Central memory CD8-positive, alpha-beta T cell (primary cell): ENCODE data around the gene PLEK.
A peak's percentile ranks its signal among the peaks of the same experiment; 100 is the strongest.

Source experiments
- ATAC-seq: fragments of 150-1000 bp; cut with Tn5 transposase; replicated peaks from 2 replicates; pipeline ENCODE4 v1.10.0; 2022; ENCODE audit warnings: mild to moderate bottlenecking, moderate FRiP score, moderate number of reproducible peaks; ENCODE audit not compliant: poor library complexity, severe bottlenecking; ENCODE audit errors: extremely low read depth
- DNase-seq, 2 donors: peaks; one replicate each; pipeline ENCODE4 v3.0.0; 2021; ENCODE audit warnings: low spot score in 2 of 2
- H3K27ac Mint-ChIP-seq: one replicate; pipeline ENCODE4 v1.8.0; 2022; ENCODE audit warnings: low read depth, mild to moderate bottlenecking, moderate library complexity, mixed read lengths
- H3K27me3 Mint-ChIP-seq: one replicate; pipeline ENCODE4 v1.8.0; 2022; ENCODE audit warnings: mixed read lengths
- H3K36me3 Mint-ChIP-seq: one replicate; pipeline ENCODE4 v1.8.0; 2022; ENCODE audit warnings: mild to moderate bottlenecking, moderate library complexity, mixed read lengths; ENCODE audit not compliant: insufficient read depth
- H3K4me1 Mint-ChIP-seq: one replicate; pipeline ENCODE4 v1.8.0; 2022; ENCODE audit warnings: mixed read lengths
- H3K4me3 Mint-ChIP-seq: one replicate; pipeline ENCODE4 v1.8.0; 2022; ENCODE audit warnings: mild to moderate bottlenecking, moderate library complexity, mixed read lengths
- H3K9me3 Mint-ChIP-seq: one replicate; pipeline ENCODE4 v1.8.0; 2022; ENCODE audit warnings: mixed read lengths

The PLEK gene

DNA sequence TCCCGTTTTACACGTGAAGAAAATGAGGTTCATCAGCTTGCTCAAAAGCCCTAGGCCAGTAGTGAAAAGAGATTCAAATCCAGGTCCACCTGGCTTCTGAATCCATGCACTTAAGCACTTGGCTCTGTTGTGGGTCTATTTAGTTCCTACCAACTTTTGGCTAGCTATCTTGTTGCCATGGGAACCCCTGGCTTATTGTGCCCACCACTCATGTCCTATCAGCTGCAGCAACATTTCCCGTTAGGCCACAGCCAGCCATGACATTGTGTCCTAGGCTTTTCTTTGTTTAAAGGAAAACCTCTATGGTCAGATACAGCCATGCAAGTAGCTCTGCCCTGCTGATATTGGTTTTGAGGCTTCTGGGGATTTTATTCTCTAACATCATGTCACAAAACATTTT, 49.8 kb downstream of the PLEK start:
- Mint-ChIP-seq H3K4me3 (no peak overlapping the region), H3K36me3 (peaks cover 2% of the 10 kb centered on the region)

GRCh38 chr2:68415521-68415920, 50.4 kb downstream of the PLEK start:
- Mint-ChIP-seq H3K36me3 (peaks cover 2% of the 10 kb centered on the region), H3K4me1 (peaks cover 62% of the 10 kb centered on the region), H3K9me3 (no peaks in the 10 kb centered on the region), H3K27me3 (no peaks in the 10 kb centered on the region), H3K4me3 (no peak overlapping the region), H3K27ac (no peak overlapping the region)
- ATAC-seq (no peak), DNase-seq (no peak)

More for the DNA sequence above, 49.8 kb downstream of the PLEK start:
- Mint-ChIP-seq H3K27ac (no peak overlapping the region), H3K9me3 (no peaks in the 10 kb centered on the region), H3K4me1 (peaks cover 68% of the 10 kb centered on the region), H3K27me3 (no peaks in the 10 kb centered on the region)
- DNase-seq (no peak), ATAC-seq (no peak)

- no peak for DNase-seq
- peaks cover 64% of the 10 kb centered on the region for H3K4me1 Mint-ChIP-seq
- no peak overlapping the region for H3K4me3 Mint-ChIP-seq
- no peaks in the 10 kb centered on the region for H3K27me3 Mint-ChIP-seq
- no peaks in the 10 kb centered on the region for H3K9me3 Mint-ChIP-seq
- H3K27ac Mint-ChIP-seq = peak overlapping the region; percentile 16
- no peak for ATAC-seq
- peaks cover 2% of the 10 kb centered on the region for H3K36me3 Mint-ChIP-seq
Measured at GRCh38 chr2:68416081-68416675, 51.1 kb downstream of the PLEK start.

DNA sequence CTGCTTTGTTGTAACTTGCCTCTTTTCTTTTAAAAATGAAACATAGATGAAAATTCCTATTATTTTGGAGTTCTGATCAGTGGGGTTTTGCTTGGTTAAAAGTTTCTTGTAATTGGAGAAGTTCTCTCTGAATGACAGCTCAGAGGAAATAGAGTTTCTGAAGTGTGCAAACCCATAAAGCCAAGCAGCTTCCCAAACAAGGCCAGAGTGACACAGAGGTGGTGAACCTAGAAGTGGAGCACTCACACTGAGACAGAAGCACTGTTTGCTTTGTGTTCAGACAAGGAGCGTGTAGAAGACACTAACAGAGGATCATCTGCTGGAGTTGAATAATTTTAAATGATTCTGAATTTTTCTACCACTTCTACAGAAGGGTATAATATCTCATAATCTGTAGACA, 52.8 kb downstream of the PLEK start:
- no peak for DNase-seq
- Mint-ChIP-seq H3K4me1 (peaks cover 58% of the 10 kb centered on the region), H3K4me3 (peak overlapping the region; percentile 46), H3K27ac (peak overlapping the region; percentile 77), H3K27me3 (no peaks in the 10 kb centered on the region), H3K9me3 (no peaks in the 10 kb centered on the region), H3K36me3 (peaks cover 2% of the 10 kb centered on the region)
- ATAC-seq = peak; percentile 68

DNA sequence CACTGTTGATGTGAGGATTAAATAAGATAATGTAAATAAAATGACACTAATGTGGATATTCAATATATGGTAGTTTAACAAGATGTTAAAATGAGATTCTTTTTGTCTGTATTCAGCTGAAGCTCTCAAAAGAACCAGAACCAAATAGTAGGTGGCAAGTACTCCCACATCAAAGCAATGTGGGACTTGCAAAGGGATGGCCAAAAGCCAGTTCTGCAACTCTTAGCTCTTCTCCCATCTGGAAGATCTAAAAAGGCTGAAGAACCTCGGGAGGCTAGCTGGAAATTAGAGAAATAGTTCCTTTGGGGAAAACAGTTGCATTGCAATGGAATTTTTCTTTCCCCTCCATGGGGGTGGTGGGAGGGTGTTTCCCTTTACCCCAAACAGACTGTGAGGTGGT, 53.3 kb downstream of the PLEK start:
- peaks cover 54% of the 10 kb centered on the region for H3K4me1 Mint-ChIP-seq
- DNase-seq (no peak), ATAC-seq (no peak)
- H3K27me3 Mint-ChIP-seq = no peaks in the 10 kb centered on the region
- peak overlapping the region; percentile 46 for H3K4me3 Mint-ChIP-seq
- H3K9me3 Mint-ChIP-seq = no peaks in the 10 kb centered on the region
- peaks cover 2% of the 10 kb centered on the region for H3K36me3 Mint-ChIP-seq
- H3K27ac Mint-ChIP-seq = peak overlapping the region; percentile 77

DNA sequence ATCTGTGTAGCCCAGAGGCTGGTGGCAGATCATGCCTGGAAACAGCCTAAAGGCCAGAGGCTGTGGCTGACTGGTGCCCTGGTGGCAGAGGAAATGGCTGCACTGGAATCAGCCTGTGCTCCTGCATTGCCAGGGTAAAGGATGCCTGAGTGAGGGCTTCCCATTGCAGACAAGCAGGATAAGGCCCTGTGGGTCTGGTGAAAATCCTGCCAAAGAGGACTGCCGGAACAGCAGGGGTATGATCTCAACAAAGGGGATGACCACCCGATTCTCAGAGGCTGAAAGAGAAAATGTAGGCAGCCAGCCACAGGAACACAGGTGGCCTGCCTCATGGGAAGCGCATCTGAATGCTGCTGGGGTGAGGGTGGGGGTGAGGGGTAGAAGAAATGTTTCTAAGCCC, 53.8 kb downstream of the PLEK start:
- H3K27me3 Mint-ChIP-seq = no peaks in the 10 kb centered on the region
- H3K27ac Mint-ChIP-seq = peak overlapping the region; percentile 77
- DNase-seq (no peak), ATAC-seq (no peak)
- H3K36me3 Mint-ChIP-seq = peaks cover 2% of the 10 kb centered on the region
- no peaks in the 10 kb centered on the region for H3K9me3 Mint-ChIP-seq
- H3K4me1 Mint-ChIP-seq = peaks cover 50% of the 10 kb centered on the region
- H3K4me3 Mint-ChIP-seq = peak overlapping the region; percentile 46

DNA sequence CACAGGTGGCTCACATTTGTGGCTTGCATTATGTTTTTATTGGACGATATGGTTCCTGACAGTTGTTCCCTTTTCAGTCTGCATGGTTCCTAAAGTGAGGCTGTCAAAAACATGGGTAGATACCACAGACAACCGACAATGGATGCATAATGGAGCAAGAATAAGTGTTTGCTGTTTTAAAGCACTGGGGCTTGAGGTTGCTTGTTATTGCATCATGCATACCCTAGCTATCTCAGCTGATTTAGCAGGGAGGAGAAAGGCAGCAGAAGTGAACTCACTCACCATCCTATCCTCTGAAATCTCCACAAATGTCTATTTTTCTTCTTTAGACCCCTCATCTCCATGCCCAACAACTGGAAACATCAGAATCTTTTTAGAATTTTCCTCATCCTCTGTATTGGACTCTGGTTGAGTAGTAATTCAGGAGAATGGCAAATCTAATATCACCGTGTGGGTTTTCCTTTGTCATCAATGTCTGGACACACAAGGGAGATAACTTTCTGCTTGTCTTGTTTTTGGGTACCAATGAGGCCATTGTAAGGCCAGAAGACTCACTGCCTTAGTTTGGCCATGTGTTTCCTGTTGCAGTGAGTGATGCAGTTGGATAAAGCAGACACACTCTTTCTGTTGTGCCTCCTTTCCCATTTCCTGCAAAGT, 55.3 kb downstream of the PLEK start:
- peaks cover 2% of the 10 kb centered on the region for H3K36me3 Mint-ChIP-seq
- H3K4me1 Mint-ChIP-seq = peaks cover 50% of the 10 kb centered on the region
- ATAC-seq (no peak), DNase-seq (no peak)
- no peak overlapping the region for H3K4me3 Mint-ChIP-seq
- no peak overlapping the region for H3K27ac Mint-ChIP-seq
- no peaks in the 10 kb centered on the region for H3K9me3 Mint-ChIP-seq
- H3K27me3 Mint-ChIP-seq = no peaks in the 10 kb centered on the region

- DNase-seq (no peak), ATAC-seq (peak; percentile 64)
- Mint-ChIP-seq H3K27ac (no peak overlapping the region), H3K36me3 (no peaks in the 10 kb centered on the region), H3K4me1 (peaks cover 28% of the 10 kb centered on the region), H3K27me3 (no peaks in the 10 kb centered on the region), H3K9me3 (no peaks in the 10 kb centered on the region), H3K4me3 (no peak overlapping the region)
Measured at GRCh38 chr2:68423966-68424650, 59.0 kb downstream of the PLEK start.

DNA sequence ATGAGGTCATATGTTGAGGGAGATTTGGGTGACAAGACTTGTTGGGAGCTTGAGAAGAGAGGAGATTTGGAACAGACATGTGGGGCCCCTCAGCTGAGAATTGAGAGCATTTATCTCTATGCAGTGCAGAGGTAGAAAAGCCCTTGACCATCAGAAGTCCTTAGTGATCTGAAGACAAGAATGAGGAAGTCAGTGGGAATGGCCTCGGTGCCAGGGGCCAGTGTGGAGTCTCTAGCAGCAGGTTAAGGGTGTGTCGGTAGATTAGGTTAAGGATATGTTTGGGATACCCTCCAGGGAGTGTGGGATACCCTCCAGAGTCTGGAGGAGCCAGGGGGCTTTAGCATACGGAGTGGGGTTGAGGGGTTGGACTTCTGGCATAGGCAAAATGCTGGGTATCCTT, 60.4 kb downstream of the PLEK start:
- ATAC-seq (no peak), DNase-seq (no peak)
- Mint-ChIP-seq H3K9me3 (no peaks in the 10 kb centered on the region), H3K27ac (no peak overlapping the region), H3K4me3 (no peak overlapping the region), H3K4me1 (peaks cover 22% of the 10 kb centered on the region), H3K36me3 (no peaks in the 10 kb centered on the region), H3K27me3 (no peaks in the 10 kb centered on the region)

DNA sequence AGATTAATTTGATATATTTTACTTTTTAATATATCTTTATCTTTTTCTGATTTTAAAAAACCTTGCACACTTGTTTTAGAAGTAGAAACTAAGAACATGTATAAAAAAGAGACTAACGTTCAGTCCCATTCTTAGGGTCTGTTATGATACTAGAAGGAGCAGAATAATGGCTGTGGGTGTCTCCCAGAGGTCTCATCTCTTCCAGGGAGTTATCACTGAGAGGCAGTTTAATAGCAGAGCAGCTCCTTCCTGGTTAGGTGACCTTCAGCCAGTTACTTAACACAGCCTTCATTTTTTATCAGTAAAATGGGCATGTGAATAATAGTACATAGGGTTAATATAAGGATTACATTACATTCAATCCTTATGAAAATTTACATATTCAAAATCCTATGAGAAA, 61.4 kb downstream of the PLEK start:
- Mint-ChIP-seq H3K27me3 (no peaks in the 10 kb centered on the region), H3K4me3 (no peak overlapping the region), H3K9me3 (no peaks in the 10 kb centered on the region), H3K4me1 (peaks cover 22% of the 10 kb centered on the region), H3K36me3 (no peaks in the 10 kb centered on the region), H3K27ac (peak overlapping the region; percentile 60)
- DNase-seq (no peak), ATAC-seq (no peak)

DNA sequence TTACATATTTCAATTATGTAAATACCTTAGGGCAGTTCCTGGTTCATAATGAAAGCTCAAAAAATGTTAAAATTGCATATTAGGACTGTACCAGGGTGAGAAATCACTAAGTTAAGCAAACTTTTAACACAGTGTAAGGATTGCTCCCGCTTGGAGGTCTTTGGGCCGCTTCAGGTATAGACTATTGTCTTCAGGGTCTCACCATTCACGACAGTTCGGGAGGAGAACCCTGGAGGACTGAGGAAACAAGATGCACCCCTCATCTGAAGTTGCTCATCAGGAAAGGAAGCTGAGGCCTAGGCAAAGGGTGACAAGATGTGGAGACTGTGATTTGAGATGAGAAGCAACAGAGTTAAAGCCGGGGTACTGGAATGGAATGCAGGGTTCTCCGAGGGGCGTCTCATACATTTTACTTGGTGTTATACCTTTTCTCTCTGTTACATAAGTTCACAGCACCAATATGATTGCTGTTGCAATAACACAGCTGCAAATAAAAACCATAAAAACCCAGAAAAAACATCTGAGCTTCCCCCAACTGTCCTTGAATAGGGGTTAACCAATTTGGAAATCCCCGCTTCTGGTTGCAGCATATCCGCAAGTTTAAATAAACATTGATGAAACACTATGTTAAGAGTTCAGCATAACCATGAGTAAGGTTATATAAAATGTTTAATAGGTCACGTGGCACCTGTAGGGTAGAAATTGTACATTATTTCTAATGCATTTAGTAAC, 61.9 kb downstream of the PLEK start:
- H3K4me1 Mint-ChIP-seq = peaks cover 18% of the 10 kb centered on the region
- ATAC-seq (peak; percentile 85), DNase-seq (peak in 1 of 2 donors; percentile 34)
- no peaks in the 10 kb centered on the region for H3K36me3 Mint-ChIP-seq
- H3K27me3 Mint-ChIP-seq = no peaks in the 10 kb centered on the region
- no peaks in the 10 kb centered on the region for H3K9me3 Mint-ChIP-seq
- peak overlapping the region; percentile 27 for H3K4me3 Mint-ChIP-seq
- H3K27ac Mint-ChIP-seq = peak overlapping the region; percentile 60

GRCh38 chr2:68428126-68428525, 63.0 kb downstream of the PLEK start:
- Mint-ChIP-seq H3K4me1 (peaks cover 26% of the 10 kb centered on the region), H3K27me3 (no peaks in the 10 kb centered on the region), H3K36me3 (no peaks in the 10 kb centered on the region), H3K9me3 (no peaks in the 10 kb centered on the region), H3K27ac (peak overlapping the region; percentile 56), H3K4me3 (no peak overlapping the region)
- no peak for ATAC-seq
- no peak for DNase-seq
